Measurements from ENCODE around the gene MRPS5.

Gene MRPS5

DNA sequence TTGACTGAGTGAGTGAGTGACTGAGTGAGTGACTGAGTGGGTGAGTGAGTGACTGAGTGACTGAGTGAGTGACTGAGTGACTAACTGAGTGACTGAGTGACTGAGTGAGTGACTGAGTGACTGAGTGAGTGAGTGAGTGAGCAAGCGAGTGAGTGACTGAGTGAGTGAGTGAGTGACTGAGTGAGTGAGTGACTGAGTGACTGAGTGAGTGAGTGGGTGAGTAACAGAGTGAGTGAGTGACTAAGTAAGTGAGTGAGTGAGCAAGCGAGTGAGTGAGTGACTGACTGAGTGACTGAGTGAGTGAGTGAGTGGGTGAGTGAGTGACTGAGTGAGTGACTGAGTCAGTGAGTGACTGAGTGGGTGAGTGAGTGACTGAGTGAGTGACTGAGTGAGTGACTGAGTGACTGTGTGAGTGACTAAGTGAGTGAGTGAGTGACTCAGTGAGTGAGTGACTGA is 84.2 kb downstream of the MRPS5 start:
- DNase-seq (ENCODE audit: insufficient read length, low spot score) (no peak), FAIRE-seq (peak; percentile 33)
- TF ChIP-seq SPI1 (IDR thresholded peaks at IDR 0.05; ENCODE audit: low read depth, low read length) (no peak), POLR2AphosphoS5 (IDR thresholded peaks at IDR 0.05; ENCODE audit: low read depth, low read length) (no peak), POU2F2 (IDR thresholded peaks at IDR 0.05; ENCODE audit: low read depth, low read length) (no peak; the same call in 1 of the 2 replicates), PAX5 (IDR thresholded peaks at IDR 0.05; ENCODE audit: insufficient read depth, low read length, severe bottlenecking) (no peak), TAF1 (IDR thresholded peaks at IDR 0.05; ENCODE audit: low read depth, low read length) (no peak), POLR2A (IDR thresholded peaks at IDR 0.05; ENCODE audit: low read depth, low read length) (no peak)

DNA sequence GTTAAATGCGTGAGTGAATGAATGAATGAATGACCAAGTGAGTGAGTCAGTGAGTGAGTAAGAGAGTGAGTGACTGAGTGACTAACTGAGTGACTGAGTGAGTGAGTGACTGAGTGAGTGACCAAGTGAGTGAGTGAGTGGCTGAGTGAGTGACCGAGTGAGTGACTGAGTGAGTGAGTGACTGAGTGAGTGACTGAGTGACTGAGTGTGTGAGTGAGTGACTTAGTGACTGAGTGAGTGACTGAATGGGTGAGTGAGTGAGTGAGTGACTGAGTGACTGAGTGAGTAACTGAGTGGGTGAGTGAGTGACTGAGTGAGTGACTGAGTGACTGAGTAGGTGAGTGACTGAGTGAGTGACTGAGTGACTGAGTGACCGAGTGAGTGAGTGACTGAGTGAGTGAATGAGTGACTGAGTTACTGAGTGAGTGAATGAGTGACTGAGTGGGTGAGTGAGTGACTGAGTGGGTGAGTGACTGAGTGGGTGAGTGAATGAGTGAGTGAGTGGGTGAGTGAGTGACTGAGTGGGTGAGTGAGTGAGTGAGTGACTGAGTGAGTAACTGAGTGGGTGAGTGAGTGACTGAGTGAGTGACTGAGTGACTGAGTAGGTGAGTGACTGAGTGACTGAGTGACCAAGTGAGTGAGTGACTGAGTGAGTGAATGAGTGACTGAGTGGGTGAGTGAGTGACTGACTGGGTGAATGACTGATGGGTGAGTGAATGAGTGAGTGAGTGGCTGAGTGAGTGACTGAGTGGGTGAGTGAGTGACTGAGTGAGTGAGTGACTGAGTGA is 84.8 kb downstream of the MRPS5 start:
- no peak for TF ChIP-seq POLR2AphosphoS5 (IDR thresholded peaks at IDR 0.05; ENCODE audit: low read depth, low read length)
- TF ChIP-seq TAF1 (IDR thresholded peaks at IDR 0.05; ENCODE audit: low read depth, low read length): no peak
- no peak for TF ChIP-seq POU2F2 (IDR thresholded peaks at IDR 0.05; ENCODE audit: low read depth, low read length)
- FAIRE-seq: peak; percentile 71
- DNase-seq (ENCODE audit: insufficient read length, low spot score): no peak

All from GM12891 (cell line).